HepG2 (cell line): ENCODE results near the gene ARCN1. TPM values are rescaled to one million over a fixed set of nuclear protein-coding genes. Genes with fewer than 3 reads are reported as not detected.

Experiments
- AGO2 ChIP-seq: fragments of 200-400 bp; formaldehyde crosslinking; optimal IDR thresholded peaks from 2 replicates; pipeline ENCODE3; 2017; ENCODE audit warnings: mild to moderate bottlenecking, low read depth, low read length, moderate library complexity
- ATF1 ChIP-seq: IDR thresholded peaks from 2 replicates; pipeline ENCODE4 v1.6.1; 2016; ENCODE audit warnings: mild to moderate bottlenecking, control low read depth
- CREM ChIP-seq, 2 experiments: sonication (generic) in 1 of 2; formaldehyde crosslinking in 1 of 2; IDR thresholded peaks; 2 replicates each; pipeline versions ENCODE4 v1.4.0 to v1.6.1; 2016 to 2020; ENCODE audit warnings: antibody characterized with exemption in 1 of 2, mild to moderate bottlenecking in 1 of 2, missing genetic modification reagents in 1 of 2
- CTCF ChIP-seq: sonication (generic); formaldehyde crosslinking; IDR thresholded peaks from 2 replicates; pipeline ENCODE4 v1.5.0; 2020; ENCODE audit warnings: mild to moderate bottlenecking, missing genetic modification reagents, moderate library complexity
- ETV6 ChIP-seq: sonication (generic); formaldehyde crosslinking; conservative IDR thresholded peaks from 2 replicates; pipeline ENCODE4 v1.4.0; 2020; ENCODE audit warnings: missing genetic modification reagents
- IRX3 ChIP-seq: sonication (generic); formaldehyde crosslinking; IDR thresholded peaks from 2 replicates; pipeline ENCODE4 v1.8.1; 2023; ENCODE audit warnings: mild to moderate bottlenecking, low read depth, missing genetic modification reagents, borderline replicate concordance
- KLF12 ChIP-seq: sonication (generic); formaldehyde crosslinking; IDR thresholded peaks from 2 replicates; pipeline ENCODE4 v1.4.0; 2020; ENCODE audit warnings: missing genetic modification reagents, borderline replicate concordance
- MTF2 ChIP-seq: sonication (generic); formaldehyde crosslinking; IDR thresholded peaks from 2 replicates; pipeline ENCODE4 v1.5.0; 2020; ENCODE audit warnings: missing genetic modification reagents, borderline replicate concordance
- PHF21A ChIP-seq: sonication (generic); formaldehyde crosslinking; IDR thresholded peaks from 2 replicates; pipeline ENCODE4 v1.5.0; 2020; ENCODE audit warnings: mild to moderate bottlenecking, missing genetic modification reagents
- SOX5 ChIP-seq: IDR thresholded peaks from 2 replicates; pipeline ENCODE4 v1.6.1; 2016; ENCODE audit warnings: borderline replicate concordance
- ZFAT ChIP-seq: sonication (generic); formaldehyde crosslinking; conservative IDR thresholded peaks from 2 replicates; pipeline ENCODE4 v1.8.1; 2023; ENCODE audit warnings: missing genetic modification reagents, inconsistent platforms
- ZIK1 ChIP-seq: sonication (generic); formaldehyde crosslinking; IDR thresholded peaks from 2 replicates; pipeline ENCODE4 v1.5.0; 2020; ENCODE audit warnings: mild to moderate bottlenecking, low read depth, missing genetic modification reagents, borderline replicate concordance
- ZNF501 ChIP-seq: sonication (generic); formaldehyde crosslinking; IDR thresholded peaks from 2 replicates; pipeline ENCODE4 v1.5.1; 2020; ENCODE audit warnings: mild to moderate bottlenecking, moderate library complexity, missing genetic modification reagents
- ZNF576 ChIP-seq: sonication (generic); formaldehyde crosslinking; IDR thresholded peaks from 2 replicates; pipeline ENCODE4 v1.4.0; 2020; ENCODE audit warnings: mild to moderate bottlenecking, missing genetic modification reagents
- ZNF652 ChIP-seq: IDR thresholded peaks from 2 replicates; pipeline ENCODE4 v1.6.1; 2016; ENCODE audit warnings: low read depth, borderline replicate concordance
- ZNF713 ChIP-seq: sonication (generic); formaldehyde crosslinking; IDR thresholded peaks from 2 replicates; pipeline ENCODE4 v1.4.0; 2020; ENCODE audit warnings: mild to moderate bottlenecking, missing genetic modification reagents
- ZNF75D ChIP-seq: sonication (generic); formaldehyde crosslinking; IDR thresholded peaks from 2 replicates; pipeline ENCODE4 v1.8.1; 2023; ENCODE audit warnings: missing genetic modification reagents, mild to moderate bottlenecking, borderline replicate concordance
- ZNF777 ChIP-seq: sonication (generic); formaldehyde crosslinking; IDR thresholded peaks from 2 replicates; pipeline ENCODE4 v1.4.0; 2020; ENCODE audit warnings: missing genetic modification reagents
- ZSCAN31 ChIP-seq: sonication (generic); formaldehyde crosslinking; IDR thresholded peaks from 2 replicates; pipeline ENCODE4 v1.5.0; 2020; ENCODE audit warnings: low read depth, mild to moderate bottlenecking, missing genetic modification reagents
- polyA plus RNA-seq, 8 experiments: library from polyadenylated mRNA; depleted of rRNA in 3 of 8; stranded (reverse) in 7 of 8; unstranded in 1 of 8; fragments of >200 nt; fragmentation: Illumina TruSeq in 4 of 8; extraction: Trizol in 4 of 8; gene quantifications; 2 replicates each; pipeline versions ENCODE4 v1.2.1 to v1.2.3, GENCODE V29; 2011 to 2016; ENCODE audit warnings: low read depth in 4 of 8, missing spikeins in 1 of 8, mixed read lengths in 1 of 8; ENCODE audit not compliant: insufficient read depth in 1 of 8
- total RNA-seq, 5 experiments: library from RNA; depleted of rRNA; stranded (reverse); fragments of >200 nt; fragmentation: Illumina TruSeq; extraction: Trizol; gene quantifications; 2 replicates each; pipeline ENCODE4 v1.2.3, GENCODE V29; 2016; ENCODE audit warnings: low read depth in 1 of 5
- TF ChIP-seq, protein P1 (sequence below): sonication (generic); formaldehyde crosslinking; IDR thresholded peaks from 2 replicates; pipeline ENCODE4 v1.5.0; 2020; ENCODE audit warnings: missing genetic modification reagents
- TF ChIP-seq, protein P2 (sequence below): sonication (generic); formaldehyde crosslinking; IDR thresholded peaks from 2 replicates; pipeline ENCODE4 v1.8.1; 2023; ENCODE audit warnings: missing genetic modification reagents, inconsistent platforms, borderline replicate concordance

ARCN1 gene
- total and polyA plus RNA-seq, 2 of the 13 experiments (the other 11 are each of a cell fraction or from before 2014, with no cell fraction given): 148 to 200 TPM

- TF ChIP-seq ZNF652 (CRISPR knock-in tag) (no peak), ZNF713 (CRISPR knock-in tag) (no peak), ZIK1 (no peak), ZFAT (CRISPR knock-in tag) (no peak), ZNF75D (CRISPR knock-in tag) (no peak), MTF2 (CRISPR knock-in tag) (no peak; the same call in 1 of the 2 replicates), ETV6 (CRISPR knock-in tag) (no peak; the same call in 1 of the 2 replicates), ZNF777 (CRISPR knock-in tag) (peak; percentile 42; the same call in 1 of the 2 replicates), KLF12 (CRISPR knock-in tag) (no peak), CTCF (peak; percentile 72), SOX5 (no peak), ATF1 (CRISPR knock-in tag) (no peak), ZNF501 (CRISPR knock-in tag) (no peak; the same call in 1 of the 2 replicates), ZNF576 (CRISPR knock-in tag) (no peak), IRX3 (no peak), PHF21A (CRISPR knock-in tag) (no peak; the same call in 1 of the 2 replicates), AGO2 (no peak), CREM (IDR thresholded peaks at IDR 0.05) (no peak), CREM (CRISPR knock-in tag; IDR thresholded peaks at IDR 0.05) (no peak), ZSCAN31 (CRISPR knock-in tag) (no peak)
- TF ChIP-seq, protein P1, sequence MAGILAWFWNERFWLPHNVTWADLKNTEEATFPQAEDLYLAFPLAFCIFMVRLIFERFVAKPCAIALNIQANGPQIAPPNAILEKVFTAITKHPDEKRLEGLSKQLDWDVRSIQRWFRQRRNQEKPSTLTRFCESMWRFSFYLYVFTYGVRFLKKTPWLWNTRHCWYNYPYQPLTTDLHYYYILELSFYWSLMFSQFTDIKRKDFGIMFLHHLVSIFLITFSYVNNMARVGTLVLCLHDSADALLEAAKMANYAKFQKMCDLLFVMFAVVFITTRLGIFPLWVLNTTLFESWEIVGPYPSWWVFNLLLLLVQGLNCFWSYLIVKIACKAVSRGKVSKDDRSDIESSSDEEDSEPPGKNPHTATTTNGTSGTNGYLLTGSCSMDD (CRISPR knock-in tag): no peak
- TF ChIP-seq, protein P2, sequence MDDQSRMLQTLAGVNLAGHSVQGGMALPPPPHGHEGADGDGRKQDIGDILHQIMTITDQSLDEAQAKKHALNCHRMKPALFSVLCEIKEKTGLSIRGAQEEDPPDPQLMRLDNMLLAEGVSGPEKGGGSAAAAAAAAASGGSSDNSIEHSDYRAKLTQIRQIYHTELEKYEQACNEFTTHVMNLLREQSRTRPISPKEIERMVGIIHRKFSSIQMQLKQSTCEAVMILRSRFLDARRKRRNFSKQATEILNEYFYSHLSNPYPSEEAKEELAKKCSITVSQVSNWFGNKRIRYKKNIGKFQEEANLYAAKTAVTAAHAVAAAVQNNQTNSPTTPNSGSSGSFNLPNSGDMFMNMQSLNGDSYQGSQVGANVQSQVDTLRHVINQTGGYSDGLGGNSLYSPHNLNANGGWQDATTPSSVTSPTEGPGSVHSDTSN: no peak
Observed at GRCh38 chr11:118607401-118608359, 35.5 kb downstream of the ARCN1 start, which contains the start of gene PHLDB1 (continued).
